IPS DF 6.9 (cell line): ENCODE results near the gene SIDT2.
"Not testable (repeated sequence)": the region's sequence is repeated elsewhere in the genome, so short reads cannot be mapped to it uniquely, and the experiment has no call there.

Source experiments
- DNase-seq: peaks from one replicate; pipeline ENCODE4 v3.0.0-alpha.2; 2013; ENCODE audit warnings: low read depth, low spot score
- H3K27ac ChIP-seq: one replicate; pipeline ENCODE4 v1.5.1; 2013; ENCODE audit warnings: low read length, control low read depth
- H3K27me3 ChIP-seq: 2 replicates; pipeline ENCODE4 v1.6.1; 2013; ENCODE audit warnings: mild to moderate bottlenecking, low read length; ENCODE audit not compliant: control insufficient read depth, insufficient read depth
- H3K36me3 ChIP-seq: 2 replicates; pipeline ENCODE4 v1.6.1; 2013; ENCODE audit warnings: low read length; ENCODE audit not compliant: control insufficient read depth, insufficient read depth
- H3K4me1 ChIP-seq: 2 replicates; pipeline ENCODE4 v1.6.1; 2013; ENCODE audit warnings: low read length; ENCODE audit not compliant: control insufficient read depth, insufficient read depth
- H3K4me3 ChIP-seq: 2 replicates; pipeline ENCODE4 v1.5.1; 2013; ENCODE audit warnings: mild to moderate bottlenecking, low read length
- H3K9me3 ChIP-seq: 2 replicates; pipeline ENCODE4 v1.6.1; 2013; ENCODE audit warnings: low read length, inconsistent platforms; ENCODE audit not compliant: control insufficient read depth, insufficient read depth
- WGBS: extraction: QIAGEN DNeasy Blood & Tissue Kit; methylation state at CpG from one replicate; pipeline ENCODE4 v1.1.7; 2013; ENCODE audit warnings: mixed read lengths, missing lambda C conversion rate; ENCODE audit not compliant: insufficient read length, insufficient coverage; 5-methylcytosine and 5-hydroxymethylcytosine counted together

The SIDT2 gene

DNA sequence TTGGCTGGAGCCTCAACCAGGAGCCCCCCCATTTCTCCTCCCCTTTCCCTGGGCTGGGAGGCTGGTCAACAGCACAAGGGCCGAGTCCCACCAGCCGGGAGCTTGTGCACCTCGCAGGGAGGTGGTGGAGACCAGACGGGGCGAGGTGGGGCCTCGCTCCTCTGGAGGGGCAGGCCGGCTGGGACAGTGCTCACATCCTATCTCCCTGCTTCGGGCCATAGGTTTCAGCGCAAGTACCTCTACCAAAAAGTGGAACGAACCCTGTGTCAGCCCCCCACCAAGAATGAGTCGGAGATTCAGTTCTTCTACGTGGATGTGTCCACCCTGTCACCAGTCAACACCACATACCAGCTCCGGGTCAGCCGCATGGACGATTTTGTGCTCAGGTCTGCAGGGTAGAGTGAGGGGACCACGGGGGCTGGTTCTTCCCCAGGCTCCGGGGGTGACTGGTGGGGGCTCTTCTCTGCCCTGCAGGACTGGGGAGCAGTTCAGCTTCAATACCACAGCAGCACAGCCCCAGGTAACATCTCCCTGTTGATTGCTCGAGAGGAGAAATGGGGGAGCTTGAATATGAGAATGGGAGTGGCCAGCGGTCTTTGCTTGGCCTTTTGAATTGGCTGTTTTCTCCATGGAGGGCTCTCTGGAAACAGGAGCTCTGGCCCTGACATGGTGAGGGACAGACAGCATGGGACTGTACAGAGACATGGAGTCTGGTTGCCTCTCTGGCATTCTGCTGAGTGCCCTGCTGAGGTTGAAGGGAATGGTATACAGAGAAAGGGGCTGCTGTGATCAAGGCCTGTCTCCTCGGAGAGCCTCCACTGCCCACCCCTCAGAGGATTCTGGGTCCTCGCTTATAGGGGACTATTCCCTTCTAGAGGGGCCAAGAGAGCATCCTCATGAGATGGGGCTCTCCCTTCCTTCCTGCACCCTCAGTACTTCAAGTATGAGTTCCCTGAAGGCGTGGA lies 3.3 kb downstream of the SIDT2 start:
- peaks cover 5% of the 10 kb centered on the region; the same call in 1 of the 2 replicates for H3K4me1 ChIP-seq
- no peak overlapping the region for H3K27ac ChIP-seq
- DNase-seq = no peak
- no peaks in the 10 kb centered on the region for H3K9me3 ChIP-seq
- H3K4me3 ChIP-seq = no peak overlapping the region
- no peaks in the 10 kb centered on the region for H3K27me3 ChIP-seq
- no CpG with 5 or more reads among the region's 22 CpGs for WGBS
- H3K36me3 ChIP-seq = no peaks in the 10 kb centered on the region

DNA sequence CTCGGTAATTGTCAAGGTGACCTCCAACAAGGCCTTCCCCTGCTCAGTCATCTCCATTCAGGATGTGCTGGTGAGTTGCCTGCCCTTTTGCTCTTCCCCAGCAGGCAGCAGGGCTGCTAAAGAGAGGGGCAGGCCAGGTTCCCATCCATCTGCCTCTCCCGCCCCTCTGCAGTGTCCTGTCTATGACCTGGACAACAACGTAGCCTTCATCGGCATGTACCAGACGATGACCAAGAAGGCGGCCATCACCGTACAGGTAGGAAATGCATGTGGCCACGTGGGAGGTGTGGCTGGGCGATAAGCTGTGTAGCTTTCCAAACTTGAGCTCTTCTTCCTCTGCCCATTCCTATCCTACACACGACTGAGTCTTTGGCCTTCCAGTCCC lies 4.0 kb downstream of the SIDT2 start:
- no CpG with 5 or more reads among the region's 10 CpGs for WGBS
- Histone ChIP-seq H3K4me1 (peaks cover 5% of the 10 kb centered on the region; the same call in 1 of the 2 replicates), H3K4me3 (no peak overlapping the region), H3K27me3 (no peaks in the 10 kb centered on the region), H3K27ac (no peak overlapping the region), H3K36me3 (no peaks in the 10 kb centered on the region), H3K9me3 (no peaks in the 10 kb centered on the region)
- no peak for DNase-seq

DNA sequence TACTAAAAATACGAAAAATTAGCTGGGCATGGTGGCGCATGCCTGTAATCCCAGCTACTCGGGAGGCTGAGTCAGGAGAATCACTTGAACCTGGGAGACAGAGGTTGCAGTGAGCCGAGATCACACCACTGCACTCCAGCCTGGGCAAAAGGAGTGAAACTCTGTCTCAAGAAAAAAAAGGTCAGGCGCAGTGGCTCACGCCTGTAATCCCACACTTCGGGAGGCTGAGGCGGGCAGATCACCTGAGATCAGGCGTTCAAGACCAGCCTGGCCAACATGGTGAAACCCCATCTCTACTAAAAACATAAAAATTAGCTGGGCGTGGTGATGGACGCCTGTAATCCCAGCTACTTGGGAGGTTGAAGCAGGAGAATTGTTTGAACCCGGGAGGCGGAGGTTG lies 4.6 kb downstream of the SIDT2 start:
- DNase-seq, H3K36me3 ChIP-seq, H3K4me1 ChIP-seq, H3K4me3 ChIP-seq, H3K27me3 ChIP-seq, H3K27ac ChIP-seq, H3K9me3 ChIP-seq: not testable (repeated sequence)
- no CpG with 5 or more reads among the region's 13 CpGs for WGBS

DNA sequence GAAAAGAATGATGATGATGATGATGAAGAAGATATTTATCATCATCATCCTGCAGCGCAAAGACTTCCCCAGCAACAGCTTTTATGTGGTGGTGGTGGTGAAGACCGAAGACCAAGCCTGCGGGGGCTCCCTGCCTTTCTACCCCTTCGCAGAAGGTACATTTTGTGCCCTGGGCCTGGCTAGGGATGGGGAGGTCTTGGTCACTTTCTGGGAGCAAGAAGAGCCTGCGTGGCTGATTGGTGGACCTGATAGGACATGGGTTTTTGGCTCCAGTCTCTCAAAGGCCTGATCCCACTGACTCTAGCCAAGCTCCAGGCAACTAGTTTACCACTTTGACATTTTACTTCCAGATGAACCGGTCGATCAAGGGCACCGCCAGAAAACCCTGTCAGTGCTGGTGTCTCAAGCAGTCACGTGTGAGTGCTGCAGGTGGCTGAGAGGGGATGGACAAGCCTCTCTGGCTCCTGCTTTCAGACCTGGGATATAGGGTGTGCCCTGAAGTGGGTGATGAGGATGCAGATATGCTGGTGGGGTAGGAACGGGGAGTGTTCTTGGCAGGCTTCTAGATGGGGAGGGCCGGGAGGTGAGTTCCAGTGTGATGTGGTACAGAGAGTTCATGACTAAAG lies 5.3 kb downstream of the SIDT2 start:
- Histone ChIP-seq H3K9me3 (no peaks in the 10 kb centered on the region), H3K27me3 (no peaks in the 10 kb centered on the region), H3K4me1 (peaks cover 5% of the 10 kb centered on the region; the same call in 1 of the 2 replicates), H3K36me3 (no peaks in the 10 kb centered on the region), H3K4me3 (no peak overlapping the region), H3K27ac (no peak overlapping the region)
- no peak for DNase-seq
- no CpG with 5 or more reads among the region's 11 CpGs for WGBS

DNA sequence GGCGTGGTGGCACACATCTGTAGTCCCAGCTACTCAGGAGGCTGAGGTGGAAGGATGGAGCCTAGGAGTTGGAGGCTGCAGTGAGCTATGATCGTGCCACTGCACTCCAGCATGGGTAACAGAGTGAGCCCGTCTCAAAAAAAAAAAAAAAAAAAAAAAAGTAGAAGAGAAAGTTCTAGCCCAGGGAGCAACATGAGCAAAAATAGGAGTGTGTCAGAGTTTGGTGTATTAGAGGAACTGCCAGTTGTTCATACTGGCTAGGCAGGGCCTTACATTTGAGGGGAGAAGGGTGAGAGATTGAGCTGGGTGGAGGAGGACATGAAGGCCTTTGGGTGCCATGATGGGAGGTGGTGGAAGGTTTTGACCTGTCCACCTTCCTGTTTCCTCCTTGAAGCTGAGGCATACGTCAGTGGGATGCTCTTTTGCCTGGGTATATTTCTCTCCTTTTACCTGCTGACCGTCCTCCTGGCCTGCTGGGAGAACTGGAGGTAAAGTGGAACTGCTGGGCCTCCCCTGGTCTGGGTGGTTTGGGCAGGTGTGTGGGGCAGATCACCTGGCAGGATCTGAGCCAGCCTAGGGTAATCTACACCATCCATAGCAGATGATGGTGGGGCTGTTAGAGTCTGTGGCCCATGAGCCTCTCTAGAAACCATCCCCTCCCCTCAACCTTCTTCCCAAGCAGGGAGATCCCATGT lies 7.3 kb downstream of the SIDT2 start:
- no CpG with 5 or more reads among the region's 5 CpGs for WGBS
- no peak overlapping the region for H3K4me3 ChIP-seq
- DNase-seq = no peak
- H3K4me1 ChIP-seq = peaks cover 1% of the 10 kb centered on the region; the same call in 1 of the 2 replicates
- H3K36me3 ChIP-seq = peaks cover 6% of the 10 kb centered on the region; the same call in 1 of the 2 replicates
- no peaks in the 10 kb centered on the region for H3K27me3 ChIP-seq
- no peaks in the 10 kb centered on the region for H3K9me3 ChIP-seq
- H3K27ac ChIP-seq = no peak overlapping the region

DNA sequence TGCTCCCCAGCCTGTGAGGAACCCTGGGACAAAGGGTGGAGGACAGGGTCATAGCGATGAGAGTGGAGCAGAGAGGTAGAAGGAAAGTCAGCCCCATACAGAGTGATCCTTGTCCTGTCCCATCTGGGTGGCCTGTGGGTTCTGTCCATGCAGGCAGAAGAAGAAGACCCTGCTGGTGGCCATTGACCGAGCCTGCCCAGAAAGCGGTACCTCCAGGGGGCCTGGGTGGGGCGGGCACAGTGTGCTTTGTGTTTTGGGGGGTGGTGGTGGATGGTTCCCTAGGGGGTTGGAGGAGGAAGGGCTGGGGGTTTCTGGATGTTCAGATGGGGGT lies 7.9 kb downstream of the SIDT2 start:
- Histone ChIP-seq H3K27me3 (no peaks in the 10 kb centered on the region), H3K27ac (no peak overlapping the region), H3K9me3 (no peaks in the 10 kb centered on the region), H3K36me3 (peaks cover 6% of the 10 kb centered on the region; the same call in 1 of the 2 replicates), H3K4me3 (no peak overlapping the region), H3K4me1 (no peaks in the 10 kb centered on the region)
- no peak for DNase-seq
- no CpG with 5 or more reads among the region's 4 CpGs for WGBS

DNA sequence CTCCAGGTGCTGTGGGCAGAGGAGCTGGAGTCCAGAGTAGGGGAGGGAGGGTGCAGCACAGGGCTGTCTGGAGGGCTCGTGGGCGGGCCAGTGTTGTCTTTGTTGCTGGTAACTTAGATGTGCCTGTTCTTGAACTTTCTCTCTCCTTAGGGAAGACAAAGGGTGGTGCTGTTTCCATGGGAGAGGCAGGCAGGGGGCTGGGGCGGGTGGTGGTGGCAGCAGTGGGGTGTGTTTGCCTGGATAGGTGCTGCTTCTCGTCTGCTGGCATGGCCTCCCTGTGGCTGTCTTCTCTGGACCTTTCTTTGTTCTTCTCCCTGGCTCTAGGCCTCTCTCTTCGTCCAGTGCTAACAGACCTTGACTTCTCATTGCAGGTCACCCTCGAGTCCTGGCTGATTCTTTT lies 8.5 kb downstream of the SIDT2 start:
- Histone ChIP-seq H3K27me3 (no peaks in the 10 kb centered on the region), H3K27ac (no peak overlapping the region), H3K4me1 (no peaks in the 10 kb centered on the region), H3K4me3 (no peak overlapping the region), H3K9me3 (no peaks in the 10 kb centered on the region), H3K36me3 (peaks cover 6% of the 10 kb centered on the region; the same call in 1 of the 2 replicates)
- WGBS = no CpG with 5 or more reads among the region's 6 CpGs
- no peak for DNase-seq

DNA sequence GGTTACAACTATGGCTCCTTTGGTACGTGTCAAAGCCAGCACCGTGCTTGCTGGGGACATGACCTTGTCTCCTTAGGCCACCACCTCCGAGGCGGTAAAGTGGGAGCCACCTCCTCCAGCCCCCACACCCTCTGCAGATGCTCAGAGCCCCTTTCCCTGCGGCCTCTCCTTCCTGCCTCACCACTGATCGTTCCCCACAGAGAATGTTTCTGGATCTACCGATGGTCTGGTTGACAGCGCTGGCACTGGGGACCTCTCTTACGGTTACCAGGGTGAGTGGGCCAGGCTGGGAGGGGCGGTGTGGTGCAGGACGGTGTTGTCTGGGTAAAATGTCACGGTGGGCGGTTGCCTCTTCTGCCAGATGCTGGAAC lies 8.9 kb downstream of the SIDT2 start:
- DNase-seq = no peak
- no peaks in the 10 kb centered on the region for H3K9me3 ChIP-seq
- no peak overlapping the region for H3K4me3 ChIP-seq
- H3K4me1 ChIP-seq = no peaks in the 10 kb centered on the region
- no CpG with 5 or more reads among the region's 13 CpGs for WGBS
- peaks cover 7% of the 10 kb centered on the region for H3K36me3 ChIP-seq
- H3K27me3 ChIP-seq = no peaks in the 10 kb centered on the region
- no peak overlapping the region for H3K27ac ChIP-seq

DNA sequence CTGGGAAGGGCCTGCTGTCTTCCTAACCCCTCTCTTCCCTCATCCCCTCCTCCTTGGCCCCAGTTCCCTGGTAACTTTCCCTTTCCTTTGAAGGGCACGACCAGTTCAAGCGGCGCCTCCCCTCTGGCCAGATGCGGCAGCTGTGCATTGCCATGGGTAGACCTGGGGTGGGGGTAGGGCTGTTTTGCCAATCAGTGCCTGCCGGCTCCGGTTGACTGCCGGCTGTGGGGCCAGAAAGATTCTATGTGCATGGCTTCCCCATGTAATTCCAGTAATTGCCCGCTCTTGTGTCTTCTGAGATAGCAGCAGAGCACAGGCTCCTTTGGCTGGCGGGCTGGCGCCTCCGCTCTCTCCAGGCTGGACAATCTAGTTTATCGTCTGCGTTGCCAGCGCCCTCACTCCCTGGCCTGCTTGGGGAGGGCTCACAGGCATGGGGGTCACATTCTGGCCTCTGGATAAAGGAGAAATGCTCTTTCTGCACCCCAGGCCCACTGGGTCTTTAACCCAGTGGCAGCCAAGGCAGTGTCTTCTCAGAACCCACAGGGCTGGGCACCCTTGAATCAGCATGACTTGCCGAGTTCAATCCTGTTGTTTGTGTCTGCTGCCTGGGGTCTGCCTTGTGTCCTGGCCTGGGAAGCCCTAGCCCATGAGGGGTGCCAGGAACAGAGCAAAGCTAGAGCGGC lies 9.4 kb downstream of the SIDT2 start:
- WGBS = no CpG with 5 or more reads among the region's 16 CpGs
- DNase-seq = no peak
- H3K36me3 ChIP-seq = peaks cover 10% of the 10 kb centered on the region
- no peak overlapping the region for H3K27ac ChIP-seq
- H3K27me3 ChIP-seq = no peaks in the 10 kb centered on the region
- no peaks in the 10 kb centered on the region for H3K4me1 ChIP-seq
- no peaks in the 10 kb centered on the region for H3K9me3 ChIP-seq
- no peak overlapping the region for H3K4me3 ChIP-seq

DNA sequence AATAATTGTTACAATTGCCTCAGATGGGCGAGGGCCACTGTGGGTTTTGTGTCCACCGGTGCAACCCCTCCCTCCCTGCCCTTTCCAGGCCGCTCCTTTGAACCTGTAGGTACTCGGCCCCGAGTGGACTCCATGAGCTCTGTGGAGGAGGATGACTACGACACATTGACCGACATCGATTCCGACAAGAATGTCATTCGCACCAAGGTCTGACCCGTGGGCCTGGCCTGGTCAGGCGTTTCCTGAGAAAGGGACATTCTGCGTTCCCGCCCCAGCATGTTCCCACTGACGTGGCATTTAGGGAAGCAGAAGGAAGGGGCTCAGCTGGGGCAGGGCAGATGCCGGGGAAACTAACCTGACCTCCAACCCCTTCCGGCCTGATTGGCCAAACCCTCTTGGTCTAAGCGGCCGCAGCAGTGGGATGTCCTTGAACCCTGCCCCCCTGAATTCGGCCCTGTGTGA lies 10.1 kb downstream of the SIDT2 start:
- Histone ChIP-seq H3K27ac (no peak overlapping the region), H3K4me1 (no peaks in the 10 kb centered on the region), H3K9me3 (no peaks in the 10 kb centered on the region), H3K4me3 (no peak overlapping the region), H3K27me3 (no peaks in the 10 kb centered on the region), H3K36me3 (peaks cover 10% of the 10 kb centered on the region)
- DNase-seq = no peak
- no CpG with 5 or more reads among the region's 20 CpGs for WGBS
